GM23338 (cell line): Measurements from ENCODE around the gene CCDC40. TPM values are rescaled to one million over a fixed set of nuclear protein-coding genes. Genes with fewer than 3 reads are reported as not detected.

ENCODE experiments used
- ATAC-seq: fragments of 200-7000 bp; cut with Tn5 transposase; 3 replicates; pipeline ENCODE4 v1.9.1; 2020
- DNase-seq: peaks from one replicate; pipeline ENCODE4 v3.0.0-alpha.2; 2015; ENCODE audit warnings: low spot score
- H2AFZ ChIP-seq: fragments of 200-600 bp; sonication (generic); 2 replicates; pipeline ENCODE4 v1.8.0; 2016; ENCODE audit warnings: antibody characterized with exemption, mild to moderate bottlenecking, moderate library complexity
- H3F3A ChIP-seq: fragments of 200-600 bp; sonication (generic); replicated peaks from 2 replicates; pipeline ENCODE4 v1.8.0; 2017; ENCODE audit warnings: antibody characterized with exemption, mixed run types, low read depth
- H3K27ac ChIP-seq: fragments of 200-600 bp; sonication (generic); 2 replicates; pipeline ENCODE4 v1.6.1; 2016; ENCODE audit warnings: low read depth
- H3K27me3 ChIP-seq: fragments of 200-600 bp; sonication (generic); 2 replicates; pipeline ENCODE4 v1.8.0; 2016; ENCODE audit warnings: mild to moderate bottlenecking, mixed run types, moderate library complexity; ENCODE audit not compliant: insufficient read depth
- H3K36me3 ChIP-seq: fragments of 200-600 bp; sonication (generic); 2 replicates; pipeline ENCODE4 v1.8.0; 2016; ENCODE audit warnings: mild to moderate bottlenecking; ENCODE audit not compliant: insufficient read depth
- H3K4me1 ChIP-seq: fragments of 200-600 bp; sonication (generic); 2 replicates; pipeline ENCODE4 v1.8.0; 2016; ENCODE audit warnings: mild to moderate bottlenecking, moderate library complexity; ENCODE audit not compliant: insufficient read depth
- H3K4me2 ChIP-seq: fragments of 200-600 bp; sonication (generic); 2 replicates; pipeline ENCODE4 v1.7.1; 2017; ENCODE audit warnings: mixed run types
- H3K4me3 ChIP-seq: fragments of 200-600 bp; sonication (generic); 2 replicates; pipeline ENCODE4 v1.6.1; 2016; ENCODE audit warnings: mixed run types
- H3K79me2 ChIP-seq: fragments of 200-600 bp; sonication (generic); replicated peaks from 2 replicates; pipeline ENCODE4 v1.8.0; 2017; ENCODE audit warnings: mild to moderate bottlenecking; ENCODE audit not compliant: insufficient read depth
- H3K9me2 ChIP-seq: fragments of 200-600 bp; sonication (generic); 2 replicates; pipeline ENCODE4 v1.8.0; 2017; ENCODE audit not compliant: insufficient read depth
- H4K20me1 ChIP-seq: fragments of 200-600 bp; sonication (generic); replicated peaks from 2 replicates; pipeline ENCODE4 v1.8.0; 2017; ENCODE audit warnings: mild to moderate bottlenecking; ENCODE audit not compliant: insufficient read depth
- H3K27ac Mint-ChIP-seq: 2 replicates; pipeline ENCODE4 v1.8.0; 2020; ENCODE audit warnings: inconsistent platforms, mild to moderate bottlenecking, moderate library complexity, mixed read lengths
- H3K27me3 Mint-ChIP-seq: 3 replicates; pipeline ENCODE4 v1.8.0; 2022; ENCODE audit warnings: low read depth, mild to moderate bottlenecking, moderate library complexity, mixed read lengths, inconsistent platforms; ENCODE audit not compliant: insufficient read depth, poor library complexity
- H3K36me3 Mint-ChIP-seq: 3 replicates; pipeline ENCODE4 v1.8.0; 2021; ENCODE audit warnings: low read depth, mild to moderate bottlenecking, inconsistent platforms, moderate library complexity, mixed read lengths
- H3K4me1 Mint-ChIP-seq: 3 replicates; pipeline ENCODE4 v1.8.0; 2020; ENCODE audit warnings: mild to moderate bottlenecking, inconsistent platforms, mixed read lengths
- H3K4me3 Mint-ChIP-seq: 3 replicates; pipeline ENCODE4 v1.8.0; 2021; ENCODE audit warnings: moderate library complexity, mild to moderate bottlenecking, inconsistent platforms, mixed read lengths
- H3K9me3 Mint-ChIP-seq: 3 replicates; pipeline ENCODE4 v1.8.0; 2020; ENCODE audit warnings: moderate library complexity, mild to moderate bottlenecking, inconsistent platforms, mixed read lengths
- CREB1 ChIP-seq: fragments of 250-450 bp; sonication (Bioruptor Pico); IDR thresholded peaks from 2 replicates; pipeline ENCODE4 v1.5.0; 2020; ENCODE audit warnings: low read depth, mild to moderate bottlenecking, moderate library complexity
- JUNB ChIP-seq: IDR thresholded peaks from one replicate; pipeline ENCODE4 v1.6.1; 2016; ENCODE audit warnings: antibody characterized with exemption; ENCODE audit not compliant: unreplicated experiment
- NANOG ChIP-seq: IDR thresholded peaks from 2 replicates; pipeline ENCODE4 v1.6.1; 2016; ENCODE audit warnings: antibody characterized with exemption, borderline replicate concordance
- STAT1 ChIP-seq: IDR thresholded peaks from one replicate; pipeline ENCODE4 v1.6.1; 2016; ENCODE audit warnings: antibody characterized with exemption; ENCODE audit not compliant: unreplicated experiment
- ZNF114 ChIP-seq: fragments of 250-450 bp; sonication (Bioruptor Pico); IDR thresholded peaks from 2 replicates; pipeline ENCODE4 v1.5.0; 2020; ENCODE audit warnings: mild to moderate bottlenecking, moderate library complexity
- polyA plus RNA-seq: library from polyadenylated mRNA; unstranded; fragments of >200 nt; fragmentation: Nextera tagmentation; extraction: Ambion mirVana; gene quantifications from 2 replicates; pipeline ENCODE4 v1.2.1, GENCODE V29; 2016
- total RNA-seq: library from RNA; depleted of rRNA; stranded (reverse); fragments of >200 nt; shearing (Covaris generic); gene quantifications from 2 replicates; pipeline ENCODE4 v1.2.3, GENCODE V29; 2014
- TF ChIP-seq, protein P1 (sequence below): fragments of 250-450 bp; sonication (Bioruptor Pico); IDR thresholded peaks from 2 replicates; pipeline ENCODE4 v1.5.0; 2020; ENCODE audit warnings: mild to moderate bottlenecking, moderate library complexity
- TF ChIP-seq, protein P2 (sequence below), 2 experiments: fragments of 200-600 bp in 1 of 2; sonication (generic) in 1 of 2; conservative IDR thresholded peaks; 2 replicates each; pipeline versions ENCODE4 v1.5.1 to v1.6.1; 2016 to 2017; ENCODE audit warnings: antibody characterized with exemption in 2 of 2, low read depth in 2 of 2, mild to moderate bottlenecking in 2 of 2, moderate library complexity in 1 of 2
- TF ChIP-seq, protein P3 (sequence below): IDR thresholded peaks from one replicate; pipeline ENCODE4 v1.6.1; 2018; ENCODE audit warnings: antibody characterized with exemption; ENCODE audit not compliant: unreplicated experiment

The CCDC40 gene
- total and polyA plus RNA-seq, 2 experiments from 2014 or later: 7.6 to 8.1 TPM

DNA sequence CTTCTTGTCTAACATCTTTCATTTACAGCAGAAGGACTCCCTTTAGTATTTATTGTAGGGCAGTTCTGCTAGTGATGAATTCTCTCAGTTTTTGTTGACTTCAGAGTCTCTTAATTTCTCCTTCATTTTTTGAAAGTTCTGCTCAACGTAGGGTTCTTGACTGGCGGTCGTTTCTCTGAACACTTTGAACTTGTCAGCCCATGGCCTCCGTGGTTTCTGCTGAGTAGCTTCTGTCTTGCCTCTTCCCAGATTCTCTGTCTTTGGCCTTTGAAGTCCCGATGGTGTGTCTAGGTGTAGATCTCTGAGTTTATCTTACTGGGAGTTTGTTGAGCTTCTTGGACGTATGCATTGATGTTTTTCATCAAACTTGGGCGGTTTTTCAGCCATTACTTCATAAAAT, 78.3 kb downstream of the CCDC40 start (continued):
- TF ChIP-seq, protein P1, sequence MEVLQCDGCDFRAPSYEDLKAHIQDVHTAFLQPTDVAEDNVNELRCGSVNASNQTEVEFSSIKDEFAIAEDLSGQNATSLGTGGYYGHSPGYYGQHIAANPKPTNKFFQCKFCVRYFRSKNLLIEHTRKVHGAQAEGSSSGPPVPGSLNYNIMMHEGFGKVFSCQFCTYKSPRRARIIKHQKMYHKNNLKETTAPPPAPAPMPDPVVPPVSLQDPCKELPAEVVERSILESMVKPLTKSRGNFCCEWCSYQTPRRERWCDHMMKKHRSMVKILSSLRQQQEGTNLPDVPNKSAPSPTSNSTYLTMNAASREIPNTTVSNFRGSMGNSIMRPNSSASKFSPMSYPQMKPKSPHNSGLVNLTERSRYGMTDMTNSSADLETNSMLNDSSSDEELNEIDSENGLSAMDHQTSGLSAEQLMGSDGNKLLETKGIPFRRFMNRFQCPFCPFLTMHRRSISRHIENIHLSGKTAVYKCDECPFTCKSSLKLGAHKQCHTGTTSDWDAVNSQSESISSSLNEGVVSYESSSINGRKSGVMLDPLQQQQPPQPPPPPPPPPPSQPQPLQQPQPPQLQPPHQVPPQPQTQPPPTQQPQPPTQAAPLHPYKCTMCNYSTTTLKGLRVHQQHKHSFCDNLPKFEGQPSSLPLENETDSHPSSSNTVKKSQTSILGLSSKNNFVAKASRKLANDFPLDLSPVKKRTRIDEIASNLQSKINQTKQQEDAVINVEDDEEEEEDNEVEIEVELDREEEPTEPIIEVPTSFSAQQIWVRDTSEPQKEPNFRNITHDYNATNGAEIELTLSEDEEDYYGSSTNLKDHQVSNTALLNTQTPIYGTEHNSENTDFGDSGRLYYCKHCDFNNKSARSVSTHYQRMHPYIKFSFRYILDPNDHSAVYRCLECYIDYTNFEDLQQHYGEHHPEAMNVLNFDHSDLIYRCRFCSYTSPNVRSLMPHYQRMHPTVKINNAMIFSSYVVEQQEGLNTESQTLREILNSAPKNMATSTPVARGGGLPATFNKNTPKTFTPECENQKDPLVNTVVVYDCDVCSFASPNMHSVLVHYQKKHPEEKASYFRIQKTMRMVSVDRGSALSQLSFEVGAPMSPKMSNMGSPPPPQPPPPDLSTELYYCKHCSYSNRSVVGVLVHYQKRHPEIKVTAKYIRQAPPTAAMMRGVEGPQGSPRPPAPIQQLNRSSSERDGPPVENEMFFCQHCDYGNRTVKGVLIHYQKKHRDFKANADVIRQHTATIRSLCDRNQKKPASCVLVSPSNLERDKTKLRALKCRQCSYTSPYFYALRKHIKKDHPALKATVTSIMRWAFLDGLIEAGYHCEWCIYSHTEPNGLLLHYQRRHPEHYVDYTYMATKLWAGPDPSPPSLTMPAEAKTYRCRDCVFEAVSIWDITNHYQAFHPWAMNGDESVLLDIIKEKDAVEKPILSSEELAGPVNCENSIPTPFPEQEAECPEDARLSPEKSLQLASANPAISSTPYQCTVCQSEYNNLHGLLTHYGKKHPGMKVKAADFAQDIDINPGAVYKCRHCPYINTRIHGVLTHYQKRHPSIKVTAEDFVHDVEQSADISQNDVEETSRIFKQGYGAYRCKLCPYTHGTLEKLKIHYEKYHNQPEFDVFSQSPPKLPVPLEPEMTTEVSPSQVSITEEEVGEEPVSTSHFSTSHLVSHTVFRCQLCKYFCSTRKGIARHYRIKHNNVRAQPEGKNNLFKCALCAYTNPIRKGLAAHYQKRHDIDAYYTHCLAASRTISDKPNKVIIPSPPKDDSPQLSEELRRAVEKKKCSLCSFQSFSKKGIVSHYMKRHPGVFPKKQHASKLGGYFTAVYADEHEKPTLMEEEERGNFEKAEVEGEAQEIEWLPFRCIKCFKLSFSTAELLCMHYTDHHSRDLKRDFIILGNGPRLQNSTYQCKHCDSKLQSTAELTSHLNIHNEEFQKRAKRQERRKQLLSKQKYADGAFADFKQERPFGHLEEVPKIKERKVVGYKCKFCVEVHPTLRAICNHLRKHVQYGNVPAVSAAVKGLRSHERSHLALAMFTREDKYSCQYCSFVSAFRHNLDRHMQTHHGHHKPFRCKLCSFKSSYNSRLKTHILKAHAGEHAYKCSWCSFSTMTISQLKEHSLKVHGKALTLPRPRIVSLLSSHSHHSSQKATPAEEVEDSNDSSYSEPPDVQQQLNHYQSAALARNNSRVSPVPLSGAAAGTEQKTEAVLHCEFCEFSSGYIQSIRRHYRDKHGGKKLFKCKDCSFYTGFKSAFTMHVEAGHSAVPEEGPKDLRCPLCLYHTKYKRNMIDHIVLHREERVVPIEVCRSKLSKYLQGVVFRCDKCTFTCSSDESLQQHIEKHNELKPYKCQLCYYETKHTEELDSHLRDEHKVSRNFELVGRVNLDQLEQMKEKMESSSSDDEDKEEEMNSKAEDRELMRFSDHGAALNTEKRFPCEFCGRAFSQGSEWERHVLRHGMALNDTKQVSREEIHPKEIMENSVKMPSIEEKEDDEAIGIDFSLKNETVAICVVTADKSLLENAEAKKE (CRISPR knock-in tag): no peak
- no peak for TF ChIP-seq CREB1 (CRISPR knock-in tag)
- TF ChIP-seq JUNB: no peak
- TF ChIP-seq, protein P2, sequence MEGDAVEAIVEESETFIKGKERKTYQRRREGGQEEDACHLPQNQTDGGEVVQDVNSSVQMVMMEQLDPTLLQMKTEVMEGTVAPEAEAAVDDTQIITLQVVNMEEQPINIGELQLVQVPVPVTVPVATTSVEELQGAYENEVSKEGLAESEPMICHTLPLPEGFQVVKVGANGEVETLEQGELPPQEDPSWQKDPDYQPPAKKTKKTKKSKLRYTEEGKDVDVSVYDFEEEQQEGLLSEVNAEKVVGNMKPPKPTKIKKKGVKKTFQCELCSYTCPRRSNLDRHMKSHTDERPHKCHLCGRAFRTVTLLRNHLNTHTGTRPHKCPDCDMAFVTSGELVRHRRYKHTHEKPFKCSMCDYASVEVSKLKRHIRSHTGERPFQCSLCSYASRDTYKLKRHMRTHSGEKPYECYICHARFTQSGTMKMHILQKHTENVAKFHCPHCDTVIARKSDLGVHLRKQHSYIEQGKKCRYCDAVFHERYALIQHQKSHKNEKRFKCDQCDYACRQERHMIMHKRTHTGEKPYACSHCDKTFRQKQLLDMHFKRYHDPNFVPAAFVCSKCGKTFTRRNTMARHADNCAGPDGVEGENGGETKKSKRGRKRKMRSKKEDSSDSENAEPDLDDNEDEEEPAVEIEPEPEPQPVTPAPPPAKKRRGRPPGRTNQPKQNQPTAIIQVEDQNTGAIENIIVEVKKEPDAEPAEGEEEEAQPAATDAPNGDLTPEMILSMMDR (conservative IDR thresholded peaks at IDR 0.05; ENCODE audit: low read depth in 2 of 2): no peak

DNA sequence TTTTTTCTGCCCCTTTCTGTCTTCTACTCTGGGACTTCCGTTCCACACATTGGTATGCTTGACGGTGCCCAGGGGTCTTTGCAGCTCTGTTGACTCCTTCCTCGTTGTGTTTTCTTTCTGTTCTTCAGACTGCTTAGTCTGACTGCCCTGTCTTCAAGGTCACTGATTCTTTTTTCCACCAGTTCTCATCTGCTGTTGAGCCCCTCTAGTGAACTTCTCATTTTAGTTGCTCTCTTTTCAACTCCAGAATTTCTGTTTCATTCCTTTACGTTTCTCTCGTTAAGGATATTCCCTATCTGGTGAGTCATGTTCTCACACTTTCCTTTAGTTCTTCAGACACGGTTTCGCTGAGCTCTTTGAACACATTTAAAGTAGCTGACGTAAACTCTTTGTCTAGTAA, 78.7 kb downstream of the CCDC40 start:
- H2AFZ ChIP-seq: no peak overlapping the region
- Mint-ChIP-seq H3K27ac (no peak overlapping the region), H3K9me3 (no peaks in the 10 kb centered on the region; the same call in 1 of the 3 replicates), H3K4me1 (peaks cover 14% of the 10 kb centered on the region), H3K36me3 (peaks cover 23% of the 10 kb centered on the region; the same call in 2 of the 3 replicates), H3K27me3 (peaks cover 5% of the 10 kb centered on the region), H3K4me3 (no peak overlapping the region)
- no peaks in the 10 kb centered on the region for H4K20me1 ChIP-seq
- H3F3A ChIP-seq: 0 out of 2 replicates have a peak, but pooled peaks cover 5% of the 10 kb centered on the region
- H3K36me3 ChIP-seq: no peaks in the 10 kb centered on the region; the same call in 1 of the 2 replicates
- no peak overlapping the region for H3K4me2 ChIP-seq
- H3K27me3 ChIP-seq: no peaks in the 10 kb centered on the region
- no peaks in the 10 kb centered on the region for H3K79me2 ChIP-seq
- ATAC-seq (no peak), DNase-seq (no peak)
- H3K4me1 ChIP-seq: peaks cover 3% of the 10 kb centered on the region; the same call in 1 of the 2 replicates
- H3K4me3 ChIP-seq: no peak overlapping the region
- no peaks in the 10 kb centered on the region for H3K9me2 ChIP-seq
- H3K27ac ChIP-seq: no peak overlapping the region
- TF ChIP-seq NANOG (no peak), CREB1 (CRISPR knock-in tag) (no peak), STAT1 (no peak), ZNF114 (CRISPR knock-in tag) (no peak), JUNB (no peak)
- TF ChIP-seq, protein P2 (conservative IDR thresholded peaks at IDR 0.05; ENCODE audit: low read depth in 2 of 2): no peak
- TF ChIP-seq, protein P3, sequence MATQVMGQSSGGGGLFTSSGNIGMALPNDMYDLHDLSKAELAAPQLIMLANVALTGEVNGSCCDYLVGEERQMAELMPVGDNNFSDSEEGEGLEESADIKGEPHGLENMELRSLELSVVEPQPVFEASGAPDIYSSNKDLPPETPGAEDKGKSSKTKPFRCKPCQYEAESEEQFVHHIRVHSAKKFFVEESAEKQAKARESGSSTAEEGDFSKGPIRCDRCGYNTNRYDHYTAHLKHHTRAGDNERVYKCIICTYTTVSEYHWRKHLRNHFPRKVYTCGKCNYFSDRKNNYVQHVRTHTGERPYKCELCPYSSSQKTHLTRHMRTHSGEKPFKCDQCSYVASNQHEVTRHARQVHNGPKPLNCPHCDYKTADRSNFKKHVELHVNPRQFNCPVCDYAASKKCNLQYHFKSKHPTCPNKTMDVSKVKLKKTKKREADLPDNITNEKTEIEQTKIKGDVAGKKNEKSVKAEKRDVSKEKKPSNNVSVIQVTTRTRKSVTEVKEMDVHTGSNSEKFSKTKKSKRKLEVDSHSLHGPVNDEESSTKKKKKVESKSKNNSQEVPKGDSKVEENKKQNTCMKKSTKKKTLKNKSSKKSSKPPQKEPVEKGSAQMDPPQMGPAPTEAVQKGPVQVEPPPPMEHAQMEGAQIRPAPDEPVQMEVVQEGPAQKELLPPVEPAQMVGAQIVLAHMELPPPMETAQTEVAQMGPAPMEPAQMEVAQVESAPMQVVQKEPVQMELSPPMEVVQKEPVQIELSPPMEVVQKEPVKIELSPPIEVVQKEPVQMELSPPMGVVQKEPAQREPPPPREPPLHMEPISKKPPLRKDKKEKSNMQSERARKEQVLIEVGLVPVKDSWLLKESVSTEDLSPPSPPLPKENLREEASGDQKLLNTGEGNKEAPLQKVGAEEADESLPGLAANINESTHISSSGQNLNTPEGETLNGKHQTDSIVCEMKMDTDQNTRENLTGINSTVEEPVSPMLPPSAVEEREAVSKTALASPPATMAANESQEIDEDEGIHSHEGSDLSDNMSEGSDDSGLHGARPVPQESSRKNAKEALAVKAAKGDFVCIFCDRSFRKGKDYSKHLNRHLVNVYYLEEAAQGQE: no peak
